ENCODE results near the gene WWOX. TPM values are rescaled to one million over a fixed set of nuclear protein-coding genes. Genes with fewer than 3 reads are reported as not detected.

The WWOX gene
- total RNA-seq, 5 donors from 2014 or later (not counting 1 experiment from before 2014, with no cell fraction given) = 21.2 to 26.0 (median 22.6) TPM

- H3K36me3 Mint-ChIP-seq = peaks cover 6% of the 10 kb centered on the region
- DNase-seq = no peak
- Histone ChIP-seq H3K9me3 (no peaks in the 10 kb centered on the region), H3K36me3 (ENCODE audit: control insufficient read depth in 2 of 2, extremely low read depth in 1 of 2, insufficient read depth in 1 of 2, low read length in 1 of 2) (no peaks in the 10 kb centered on the region), H3K4me1 (ENCODE audit: control insufficient read depth in 1 of 2, extremely low read depth in 1 of 2, insufficient read depth in 2 of 2, low read length in 2 of 2) (no peaks in the 10 kb centered on the region), H3K27ac (ENCODE audit: low read length) (no peak overlapping the region), H3K4me3 (ENCODE audit: control insufficient read depth in 1 of 2, extremely low read depth in 1 of 2, low read length in 1 of 2) (no peak overlapping the region), H3K27me3 (replicated peaks in 1 of 2; ENCODE audit: control insufficient read depth in 2 of 2, extremely low read depth in 1 of 2, insufficient read depth in 2 of 2, low read length in 1 of 2) (no peaks in the 10 kb centered on the region)
- ChIA-PET CTCF (no interaction called here), POLR2A (no interaction called here)
- 100% methylated on average over 1 of the region's 3 CpGs for WGBS (ENCODE audit: insufficient coverage)
- no peaks in the 10 kb centered on the region for H3K27me3 Mint-ChIP-seq
- H3K4me3 Mint-ChIP-seq = no peak overlapping the region
- ATAC-seq (replicated peaks in 1 of 4) = no peak
- no peaks in the 10 kb centered on the region for H3K4me1 Mint-ChIP-seq
- H3K9me3 Mint-ChIP-seq = no peaks in the 10 kb centered on the region
- no peak overlapping the region for H3K27ac Mint-ChIP-seq
Observed at GRCh38 chr16:78348068-78348467, 248.6 kb downstream of the WWOX start.

- POLR2A ChIA-PET = no interaction called here
- Mint-ChIP-seq H3K4me1 (no peaks in the 10 kb centered on the region), H3K4me3 (no peak overlapping the region), H3K27me3 (no peaks in the 10 kb centered on the region), H3K9me3 (no peaks in the 10 kb centered on the region), H3K27ac (no peak overlapping the region), H3K36me3 (peaks cover 6% of the 10 kb centered on the region)
- no peaks in the 10 kb centered on the region for H3K27me3 ChIP-seq (replicated peaks in 1 of 2; ENCODE audit: control insufficient read depth in 2 of 2, extremely low read depth in 1 of 2, insufficient read depth in 2 of 2, low read length in 1 of 2)
- DNase-seq (no peak), ATAC-seq (replicated peaks in 1 of 4) (no peak)
- WGBS (ENCODE audit: insufficient coverage) = no CpG with 5 or more reads among the region's 9 CpGs
- H3K4me1 ChIP-seq (ENCODE audit: control insufficient read depth in 1 of 2, extremely low read depth in 1 of 2, insufficient read depth in 2 of 2, low read length in 2 of 2) = no peaks in the 10 kb centered on the region
- H3K4me3 ChIP-seq (ENCODE audit: control insufficient read depth in 1 of 2, extremely low read depth in 1 of 2, low read length in 1 of 2) = no peak overlapping the region
- no peaks in the 10 kb centered on the region for H3K36me3 ChIP-seq (ENCODE audit: control insufficient read depth in 2 of 2, extremely low read depth in 1 of 2, insufficient read depth in 1 of 2, low read length in 1 of 2)
- H3K9me3 ChIP-seq = no peaks in the 10 kb centered on the region
- CTCF ChIA-PET = no interaction called here
- no peak overlapping the region for H3K27ac ChIP-seq (ENCODE audit: low read length)
Observed at GRCh38 chr16:78348886-78349285, 249.4 kb downstream of the WWOX start.

GRCh38 chr16:78352184-78352583, 252.7 kb downstream of the WWOX start:
- 89% methylated on average over 1 of the region's 1 CpG for WGBS (ENCODE audit: insufficient coverage)
- no peak overlapping the region for H3K4me3 Mint-ChIP-seq
- peaks cover 3% of the 10 kb centered on the region for H3K36me3 Mint-ChIP-seq
- DNase-seq (no peak), ATAC-seq (replicated peaks in 1 of 4) (no peak)
- no peaks in the 10 kb centered on the region for H3K27me3 Mint-ChIP-seq
- no peak overlapping the region for H3K27ac ChIP-seq (ENCODE audit: low read length)
- CTCF ChIA-PET = no interaction called here
- no peak overlapping the region for H3K27ac Mint-ChIP-seq
- H3K9me3 Mint-ChIP-seq = no peaks in the 10 kb centered on the region
- no peaks in the 10 kb centered on the region for H3K4me1 Mint-ChIP-seq
- POLR2A ChIA-PET = no interaction called here
- no peaks in the 10 kb centered on the region for H3K4me1 ChIP-seq (ENCODE audit: control insufficient read depth in 1 of 2, extremely low read depth in 1 of 2, insufficient read depth in 2 of 2, low read length in 2 of 2)
- no peak overlapping the region for H3K4me3 ChIP-seq (ENCODE audit: control insufficient read depth in 1 of 2, extremely low read depth in 1 of 2, low read length in 1 of 2)
- H3K27me3 ChIP-seq (replicated peaks in 1 of 2; ENCODE audit: control insufficient read depth in 2 of 2, extremely low read depth in 1 of 2, insufficient read depth in 2 of 2, low read length in 1 of 2) = no peaks in the 10 kb centered on the region
- H3K9me3 ChIP-seq = no peaks in the 10 kb centered on the region
- H3K36me3 ChIP-seq (ENCODE audit: control insufficient read depth in 2 of 2, extremely low read depth in 1 of 2, insufficient read depth in 1 of 2, low read length in 1 of 2) = no peaks in the 10 kb centered on the region

- ATAC-seq (replicated peaks in 1 of 4) = no peak
- peaks cover 2% of the 10 kb centered on the region for H3K36me3 Mint-ChIP-seq
- CTCF ChIA-PET = no interaction called here
Observed at GRCh38 chr16:78353640-78354275, 254.3 kb downstream of the WWOX start.

GRCh38 chr16:78362524-78363135, 263.2 kb downstream of the WWOX start:
- H3K27me3 Mint-ChIP-seq = no peaks in the 10 kb centered on the region
- no peak overlapping the region for H3K27ac ChIP-seq (ENCODE audit: low read length)
- H3K36me3 Mint-ChIP-seq = no peaks in the 10 kb centered on the region
- DNase-seq (no peak), ATAC-seq (replicated peaks in 1 of 4) (no peak)
- 100% methylated on average over 1 of the region's 6 CpGs for WGBS (ENCODE audit: insufficient coverage)
- H3K9me3 ChIP-seq = no peaks in the 10 kb centered on the region
- H3K36me3 ChIP-seq (ENCODE audit: control insufficient read depth in 2 of 2, extremely low read depth in 1 of 2, insufficient read depth in 1 of 2, low read length in 1 of 2) = no peaks in the 10 kb centered on the region
- ChIA-PET POLR2A (no interaction called here), CTCF (interaction anchor here in 1 of 2 donors (0.6 kb wide), 1 partner anchor 243 kb away, joined by 3 read pairs; no protein-coding TSS in a partner anchor)
- H3K4me3 Mint-ChIP-seq = no peak overlapping the region
- H3K27ac Mint-ChIP-seq = no peak overlapping the region
- no peak overlapping the region for H3K4me3 ChIP-seq (ENCODE audit: control insufficient read depth in 1 of 2, extremely low read depth in 1 of 2, low read length in 1 of 2)
- H3K4me1 Mint-ChIP-seq = no peaks in the 10 kb centered on the region
- no peaks in the 10 kb centered on the region for H3K4me1 ChIP-seq (ENCODE audit: control insufficient read depth in 1 of 2, extremely low read depth in 1 of 2, insufficient read depth in 2 of 2, low read length in 2 of 2)
- no peaks in the 10 kb centered on the region for H3K27me3 ChIP-seq (replicated peaks in 1 of 2; ENCODE audit: control insufficient read depth in 2 of 2, extremely low read depth in 1 of 2, insufficient read depth in 2 of 2, low read length in 1 of 2)
- no peaks in the 10 kb centered on the region for H3K9me3 Mint-ChIP-seq

More at GRCh38 chr16:78353640-78354275, 254.3 kb downstream of the WWOX start:
- no peaks in the 10 kb centered on the region for H3K9me3 Mint-ChIP-seq
- no peaks in the 10 kb centered on the region for H3K27me3 ChIP-seq (replicated peaks in 1 of 2; ENCODE audit: control insufficient read depth in 2 of 2, extremely low read depth in 1 of 2, insufficient read depth in 2 of 2, low read length in 1 of 2)
- H3K4me1 Mint-ChIP-seq = no peaks in the 10 kb centered on the region
- POLR2A ChIA-PET = no interaction called here
- H3K9me3 ChIP-seq = no peaks in the 10 kb centered on the region
- no peak overlapping the region for H3K27ac ChIP-seq (ENCODE audit: low read length)
- H3K36me3 ChIP-seq (ENCODE audit: control insufficient read depth in 2 of 2, extremely low read depth in 1 of 2, insufficient read depth in 1 of 2, low read length in 1 of 2) = no peaks in the 10 kb centered on the region
- no peak overlapping the region for H3K27ac Mint-ChIP-seq
- H3K27me3 Mint-ChIP-seq = no peaks in the 10 kb centered on the region
- no peak overlapping the region for H3K4me3 Mint-ChIP-seq
- no peaks in the 10 kb centered on the region for H3K4me1 ChIP-seq (ENCODE audit: control insufficient read depth in 1 of 2, extremely low read depth in 1 of 2, insufficient read depth in 2 of 2, low read length in 2 of 2)
- no peak for DNase-seq
- no peak overlapping the region for H3K4me3 ChIP-seq (ENCODE audit: control insufficient read depth in 1 of 2, extremely low read depth in 1 of 2, low read length in 1 of 2)
- 89% methylated on average over 5 of the region's 9 CpGs for WGBS (ENCODE audit: insufficient coverage)

- Histone ChIP-seq H3K9me3 (no peaks in the 10 kb centered on the region), H3K4me3 (ENCODE audit: control insufficient read depth in 1 of 2, extremely low read depth in 1 of 2, low read length in 1 of 2) (no peak overlapping the region), H3K27me3 (replicated peaks in 1 of 2; ENCODE audit: control insufficient read depth in 2 of 2, extremely low read depth in 1 of 2, insufficient read depth in 2 of 2, low read length in 1 of 2) (no peaks in the 10 kb centered on the region), H3K4me1 (ENCODE audit: control insufficient read depth in 1 of 2, extremely low read depth in 1 of 2, insufficient read depth in 2 of 2, low read length in 2 of 2) (no peaks in the 10 kb centered on the region), H3K27ac (ENCODE audit: low read length) (no peak overlapping the region), H3K36me3 (ENCODE audit: control insufficient read depth in 2 of 2, extremely low read depth in 1 of 2, insufficient read depth in 1 of 2, low read length in 1 of 2) (no peaks in the 10 kb centered on the region)
- H3K4me3 Mint-ChIP-seq = no peak overlapping the region
- H3K27ac Mint-ChIP-seq = no peak overlapping the region
- H3K36me3 Mint-ChIP-seq = no peaks in the 10 kb centered on the region
- no peaks in the 10 kb centered on the region for H3K27me3 Mint-ChIP-seq
- CTCF ChIA-PET = no interaction called here
- POLR2A ChIA-PET = no interaction called here
- H3K9me3 Mint-ChIP-seq = no peaks in the 10 kb centered on the region
- DNase-seq (no peak), ATAC-seq (replicated peaks in 1 of 4) (no peak)
- WGBS (ENCODE audit: insufficient coverage) = 96% methylated on average over 6 of the region's 12 CpGs
- H3K4me1 Mint-ChIP-seq = peaks cover 0 to 2% (median 2%) of the 10 kb centered on the region in 3 donors
Observed at GRCh38 chr16:78363843-78364555, 264.5 kb downstream of the WWOX start.
